ENCODE measurements around the gene RTN4. TPM values are rescaled to one million over a fixed set of nuclear protein-coding genes. Genes with fewer than 3 reads are reported as not detected.

Gene RTN4
- total and polyA plus RNA-seq, 9 donors, result 110 to 334 (median 200) TPM

- H3K4me1 ChIP-seq (ENCODE audit: insufficient read depth), result peaks cover 8% of the 10 kb centered on the region
- intact Hi-C loops (cut with DNase I), result no loop called here
- no peaks in the 10 kb centered on the region for H3K9me3 ChIP-seq
- 67 to 84% (median 81%) methylated on average over 1 of the region's 1 CpG for WGBS, 3 donors
- H3K27ac ChIP-seq, result peak overlapping the region in 1 of 2 donors; percentile 75
- H3K36me3 ChIP-seq, result no peaks in the 10 kb centered on the region
- TF ChIP-seq EP300 (IDR thresholded peaks at IDR 0.05), result no peak
- H3K4me3 ChIP-seq, result no peak overlapping the region
- DNase-seq, result no peak
- H3K27me3 ChIP-seq, result no peaks in the 10 kb centered on the region
Measured at GRCh38 chr2:54944724-54945326, 105.4 kb downstream of the RTN4 start.

- Histone ChIP-seq H3K4me3 (no peak overlapping the region), H3K9me3 (no peaks in the 10 kb centered on the region), H3K4me1 (ENCODE audit: insufficient read depth) (peaks cover 8% of the 10 kb centered on the region), H3K27me3 (no peaks in the 10 kb centered on the region), H3K36me3 (no peaks in the 10 kb centered on the region), H3K27ac (no peak overlapping the region)
- DNase-seq, result no peak
- TF ChIP-seq POLR2A (IDR thresholded peaks at IDR 0.05), result no peak
- no peak for TF ChIP-seq CTCF (IDR thresholded peaks at IDR 0.05)
- intact Hi-C loops (cut with DNase I), result no loop called here
- WGBS, 3 donors, result 75 to 81% (median 79%) methylated on average over 5 of the region's 5 CpGs
Measured at GRCh38 chr2:54942373-54942772, 107.9 kb downstream of the RTN4 start.

GRCh38 chr2:54941248-54941984 is 108.8 kb downstream of the RTN4 start:
- 92 to 93% (median 92%) methylated on average over 15 of the region's 15 CpGs for WGBS, 3 donors
- H3K4me1 ChIP-seq (ENCODE audit: insufficient read depth), result peaks cover 8% of the 10 kb centered on the region
- DNase-seq, result no peak
- H3K27ac ChIP-seq, result no peak overlapping the region
- no peaks in the 10 kb centered on the region for H3K27me3 ChIP-seq
- intact Hi-C loops (cut with DNase I), result no loop called here
- no peak overlapping the region for H3K4me3 ChIP-seq
- no peaks in the 10 kb centered on the region for H3K36me3 ChIP-seq
- no peaks in the 10 kb centered on the region for H3K9me3 ChIP-seq
- TF ChIP-seq POLR2A (IDR thresholded peaks at IDR 0.05) (no peak), CTCF (IDR thresholded peaks at IDR 0.05) (no peak), EP300 (IDR thresholded peaks at IDR 0.05) (no peak)

GRCh38 chr2:54940723-54941122 is 109.5 kb downstream of the RTN4 start:
- TF ChIP-seq CTCF (IDR thresholded peaks at IDR 0.05), result no peak
- TF ChIP-seq EP300 (IDR thresholded peaks at IDR 0.05), result no peak
- TF ChIP-seq POLR2A (IDR thresholded peaks at IDR 0.05), result no peak
- Histone ChIP-seq H3K4me1 (ENCODE audit: insufficient read depth) (peaks cover 3% of the 10 kb centered on the region), H3K9me3 (no peaks in the 10 kb centered on the region), H3K36me3 (no peaks in the 10 kb centered on the region), H3K27me3 (no peaks in the 10 kb centered on the region), H3K27ac (no peak overlapping the region), H3K4me3 (no peak overlapping the region)
- no peak for DNase-seq
- WGBS, 3 donors, result 51 to 75% (median 60%) methylated on average over 3 of the region's 3 CpGs
- intact Hi-C loops (cut with DNase I), result no loop called here
